Measurements from ENCODE around the gene HSD11B1. TPM values are rescaled to one million over a fixed set of nuclear protein-coding genes. Genes with fewer than 3 reads are reported as not detected.
A peak's percentile ranks its signal among the peaks of the same experiment; 100 is the strongest.

The HSD11B1 gene
- total RNA-seq, 1 donor from 2014 or later = 16.9 TPM

- Histone ChIP-seq H3K27me3 (no peaks in the 10 kb centered on the region), H3K4me3 (peak overlapping the region; percentile 25), H3K4me1 (peaks cover 4% of the 10 kb centered on the region), H3K9me3 (no peaks in the 10 kb centered on the region), H3K36me3 (no peaks in the 10 kb centered on the region), H3K27ac (peak overlapping the region; percentile 42)
- intact Hi-C loops (cut with DNase I) = no loop called here
- TF ChIP-seq CTCF (IDR thresholded peaks at IDR 0.05) = no peak
- DNase-seq (no peak), ATAC-seq (peak; percentile 38)
Measured at GRCh38 chr1:209742409-209743144, 37.9 kb downstream of the HSD11B1 start.

- DNase-seq = no peak
- intact Hi-C loops (cut with DNase I) = no loop called here
Measured at GRCh38 chr1:209743145-209743482, 38.5 kb downstream of the HSD11B1 start.

DNA sequence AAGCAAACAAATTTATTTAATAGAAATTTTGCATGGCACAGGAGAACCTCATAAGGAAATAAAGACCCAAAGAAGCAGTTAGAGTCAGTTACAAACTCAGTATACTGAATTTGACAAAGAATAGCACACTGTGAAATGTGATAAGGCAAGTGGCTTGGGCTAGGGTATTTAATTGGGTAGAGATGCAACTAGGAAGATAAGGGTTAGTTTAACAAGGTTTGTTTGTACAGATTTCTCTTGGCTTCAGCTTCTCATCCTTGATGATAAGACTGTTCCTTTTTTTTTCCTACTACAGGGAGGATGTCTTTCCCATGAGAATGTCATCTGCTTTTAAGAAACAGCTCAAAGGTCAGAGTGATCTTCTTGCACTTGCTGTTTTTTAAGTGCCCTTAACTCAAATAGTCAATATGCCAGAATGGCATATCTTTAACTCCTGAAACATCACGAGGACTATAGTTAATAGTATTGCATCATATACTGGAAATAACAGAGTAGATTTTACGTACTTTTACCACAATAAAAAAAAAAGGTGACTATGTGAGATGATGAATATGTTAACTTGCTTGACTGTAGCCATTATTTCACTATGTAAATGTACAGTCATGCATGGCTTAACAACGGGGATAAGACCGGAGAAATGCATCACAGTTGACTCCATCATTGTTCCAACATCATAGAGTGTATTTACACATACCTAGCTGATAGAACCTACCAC lies 42.0 kb downstream of the HSD11B1 start:
- DNase-seq (no peak), ATAC-seq (no peak)
- no peaks in the 10 kb centered on the region for H3K9me3 ChIP-seq
- no peak overlapping the region for H3K4me3 ChIP-seq
- H3K27ac ChIP-seq = no peak overlapping the region
- H3K36me3 ChIP-seq = no peaks in the 10 kb centered on the region
- no peaks in the 10 kb centered on the region for H3K27me3 ChIP-seq
- TF ChIP-seq CTCF (IDR thresholded peaks at IDR 0.05) = no peak
- peaks cover 5% of the 10 kb centered on the region for H3K4me1 ChIP-seq
- intact Hi-C loops (cut with DNase I) = no loop called here

More at GRCh38 chr1:209743145-209743482, 38.5 kb downstream of the HSD11B1 start:
- no peaks in the 10 kb centered on the region for H3K9me3 ChIP-seq
- H3K36me3 ChIP-seq = no peaks in the 10 kb centered on the region
- H3K4me1 ChIP-seq = peaks cover 5% of the 10 kb centered on the region
- no peak for TF ChIP-seq CTCF (IDR thresholded peaks at IDR 0.05)
- no peak overlapping the region for H3K4me3 ChIP-seq
- no peaks in the 10 kb centered on the region for H3K27me3 ChIP-seq
- no peak for ATAC-seq
- no peak overlapping the region for H3K27ac ChIP-seq

GRCh38 chr1:209747580-209748262 lies 43.1 kb downstream of the HSD11B1 start:
- Histone ChIP-seq H3K36me3 (no peaks in the 10 kb centered on the region), H3K4me3 (peak overlapping the region; percentile 36), H3K4me1 (peaks cover 5% of the 10 kb centered on the region), H3K27ac (peak overlapping the region; percentile 63), H3K27me3 (no peaks in the 10 kb centered on the region), H3K9me3 (no peaks in the 10 kb centered on the region)
- TF ChIP-seq CTCF (IDR thresholded peaks at IDR 0.05) = peak; percentile 83
- DNase-seq (peak; percentile 95), ATAC-seq (peak; percentile 99)
- intact Hi-C loops (cut with DNase I) = no loop called here

GRCh38 chr1:209748620-209749019 lies 44.0 kb downstream of the HSD11B1 start:
- H3K4me1 ChIP-seq = peaks cover 5% of the 10 kb centered on the region
- H3K36me3 ChIP-seq = no peaks in the 10 kb centered on the region
- no peak for TF ChIP-seq CTCF (IDR thresholded peaks at IDR 0.05)
- no peaks in the 10 kb centered on the region for H3K27me3 ChIP-seq
- DNase-seq (no peak), ATAC-seq (no peak)
- H3K9me3 ChIP-seq = no peaks in the 10 kb centered on the region
- no peak overlapping the region for H3K4me3 ChIP-seq
- intact Hi-C loops (cut with DNase I) = no loop called here
- no peak overlapping the region for H3K27ac ChIP-seq

Data from upper lobe of right lung (tissue), 1 donor.